BLaER1 treated with 17β-estradiol and CSF1 and Interleukin-3, amounts not matched to agents 10 nM and 100 nM (cell line): ENCODE data around the gene PPP1R12C.

Experiments used
- H3K27ac ChIP-seq, 11 experiments: shearing (Covaris generic); formaldehyde crosslinking; 2 replicates each; pipeline ENCODE4 v1.8.1; 2022
- H3K27me3 ChIP-seq, 11 experiments: shearing (Covaris generic); formaldehyde crosslinking; 2 replicates each; pipeline ENCODE4 v1.8.1; 2022
- H3K36me3 ChIP-seq, 11 experiments: shearing (Covaris generic); formaldehyde crosslinking; 2 replicates each; pipeline ENCODE4 v1.8.1; 2022
- H3K4me1 ChIP-seq, 10 experiments: shearing (Covaris generic); formaldehyde crosslinking; 2 replicates each; pipeline ENCODE4 v1.8.1; 2022
- H3K4me2 ChIP-seq, 11 experiments: shearing (Covaris generic); formaldehyde crosslinking; 2 replicates each; pipeline ENCODE4 v1.8.1; 2022
- H3K4me3 ChIP-seq, 10 experiments: shearing (Covaris generic); formaldehyde crosslinking; 2 replicates each; pipeline ENCODE4 v1.8.1; 2022
- H3K9ac ChIP-seq, 11 experiments: shearing (Covaris generic); formaldehyde crosslinking; 2 replicates each; pipeline ENCODE4 v1.8.1; 2022
- H3K9me3 ChIP-seq, 11 experiments: shearing (Covaris generic); formaldehyde crosslinking; replicated peaks in 1 of 11; 2 replicates each; pipeline ENCODE4 v1.8.1; 2022
- H4K20me1 ChIP-seq, 11 experiments: shearing (Covaris generic); formaldehyde crosslinking; 2 replicates each; pipeline ENCODE4 v1.8.1; 2022
- Cebpa-rat ChIP-seq, 11 experiments: shearing (Covaris generic); IDR thresholded peaks; 2 replicates each; pipeline ENCODE4 v1.8.1; 2022

PPP1R12C gene

GRCh38 chr19:55149078-55150003 lies 31.9 kb upstream of the PPP1R12C start, which contains the start of gene TNNT1:
Gene TNNT1, minus strand, starts transcription at chr19:55149206. Its CDS starts 2,049 bp downstream, at chr19:55147157.
- TF ChIP-seq Cebpa-rat (IDR thresholded peaks at IDR 0.05) = no peak
- H3K4me1 ChIP-seq = peaks cover 29 to 78% (median 68%) of the 10 kb centered on the region in 10 experiments
- H4K20me1 ChIP-seq = no peaks in the 10 kb centered on the region
- H3K4me2 ChIP-seq = peak within 1 kb of the TSS in 9 of 11 experiments; percentile 32 to 70 (median 53); a peak in 16 of 22 replicates
- H3K27me3 ChIP-seq = peaks cover 0 to 7% (median 0%) of the 10 kb centered on the region in 11 experiments; a peak in 2 of 22 replicates
- H3K27ac ChIP-seq = no peak within 1 kb of the TSS
- H3K4me3 ChIP-seq = no peak within 1 kb of the TSS
- H3K9me3 ChIP-seq = peaks cover 0 to 14% (median 9%) of the 10 kb centered on the region in 11 experiments; a peak in 19 of 22 replicates
- no peaks in the 10 kb centered on the region for H3K36me3 ChIP-seq
- 0 out of 22 replicates have a peak within 1 kb of the TSS, but pooled peaks of 1 of the 11 experiments have one; percentile 15 for H3K9ac ChIP-seq

- peaks cover 32 to 68% (median 52%) of the 10 kb centered on the region in 10 experiments for H3K4me1 ChIP-seq
- H3K36me3 ChIP-seq = peaks cover 0 to 10% (median 0%) of the 10 kb centered on the region in 11 experiments; a peak in 4 of 22 replicates
- H3K27me3 ChIP-seq = peaks cover 0 to 13% (median 8%) of the 10 kb centered on the region in 11 experiments; a peak in 8 of 22 replicates
- H3K27ac ChIP-seq = no peak overlapping the region
- H3K9me3 ChIP-seq = peaks cover 0 to 14% (median 9%) of the 10 kb centered on the region in 11 experiments; a peak in 19 of 22 replicates
- H3K9ac ChIP-seq = 0 out of 22 replicates have a peak overlapping the region, but pooled peaks of 1 of the 11 experiments have one; percentile 15
- no peak for TF ChIP-seq Cebpa-rat (IDR thresholded peaks at IDR 0.05)
- no peak overlapping the region for H3K4me3 ChIP-seq
- peak overlapping the region in 9 of 11 experiments; percentile 32 to 84 (median 56); a peak in 16 of 22 replicates for H3K4me2 ChIP-seq
- no peaks in the 10 kb centered on the region; a peak in 1 of 22 replicates for H4K20me1 ChIP-seq
Measured at GRCh38 chr19:55147545-55148251, 30.3 kb upstream of the PPP1R12C start.

GRCh38 chr19:55146705-55147273 lies 29.4 kb upstream of the PPP1R12C start:
- peak overlapping the region; percentile 42 to 71 (median 63); a peak in 19 of 22 replicates for H3K9ac ChIP-seq
- H3K4me2 ChIP-seq = peak overlapping the region; percentile 80 to 99 (median 89)
- peaks cover 0 to 14% (median 0%) of the 10 kb centered on the region in 11 experiments; a peak in 4 of 22 replicates for H3K36me3 ChIP-seq
- H3K27me3 ChIP-seq = peaks cover 0 to 17% (median 11%) of the 10 kb centered on the region in 11 experiments; a peak in 8 of 22 replicates
- H3K9me3 ChIP-seq = peaks cover 0 to 10% (median 4%) of the 10 kb centered on the region in 11 experiments; a peak in 19 of 22 replicates
- H3K27ac ChIP-seq = peak overlapping the region in 6 of 11 experiments; percentile 31 to 48 (median 40); a peak in 9 of 22 replicates
- peaks cover 0 to 1% (median 0%) of the 10 kb centered on the region in 11 experiments; a peak in 2 of 22 replicates for H4K20me1 ChIP-seq
- H3K4me3 ChIP-seq = peak overlapping the region; percentile 53 to 73 (median 62)
- TF ChIP-seq Cebpa-rat (IDR thresholded peaks at IDR 0.05) = no peak
- peaks cover 30 to 69% (median 44%) of the 10 kb centered on the region in 10 experiments for H3K4me1 ChIP-seq

GRCh38 chr19:55146078-55146704 lies 28.8 kb upstream of the PPP1R12C start:
- Histone ChIP-seq H3K9me3 (peaks cover 0 to 4% (median 0%) of the 10 kb centered on the region in 11 experiments; a peak in 1 of 22 replicates), H3K36me3 (peaks cover 0 to 18% (median 0%) of the 10 kb centered on the region in 11 experiments; a peak in 4 of 22 replicates), H3K9ac (peak overlapping the region; percentile 42 to 71 (median 64); a peak in 19 of 22 replicates), H3K27ac (peak overlapping the region in 5 of 11 experiments; percentile 17 to 48 (median 41); a peak in 2 of 22 replicates), H3K27me3 (peaks cover 0 to 17% (median 11%) of the 10 kb centered on the region in 11 experiments; a peak in 8 of 22 replicates), H3K4me3 (peak overlapping the region; percentile 53 to 73 (median 62)), H4K20me1 (peaks cover 0 to 7% (median 0%) of the 10 kb centered on the region in 11 experiments; a peak in 3 of 22 replicates), H3K4me1 (peaks cover 24 to 69% (median 44%) of the 10 kb centered on the region in 10 experiments), H3K4me2 (peak overlapping the region; percentile 80 to 99 (median 94))
- no peak for TF ChIP-seq Cebpa-rat (IDR thresholded peaks at IDR 0.05)

- H3K36me3 ChIP-seq = peaks cover 0 to 28% (median 0%) of the 10 kb centered on the region in 11 experiments; a peak in 9 of 22 replicates
- peaks cover 20 to 66% (median 44%) of the 10 kb centered on the region in 10 experiments for H3K4me1 ChIP-seq
- H3K9ac ChIP-seq = peak overlapping the region in 9 of 11 experiments; percentile 21 to 72 (median 57); a peak in 16 of 22 replicates
- peak overlapping the region in 8 of 10 experiments; percentile 47 to 73 (median 64); a peak in 17 of 20 replicates for H3K4me3 ChIP-seq
- peak overlapping the region in 10 of 11 experiments; percentile 10 to 74 (median 62); a peak in 16 of 22 replicates for H3K27ac ChIP-seq
- peaks cover 0 to 17% (median 0%) of the 10 kb centered on the region in 11 experiments; a peak in 3 of 22 replicates for H4K20me1 ChIP-seq
- TF ChIP-seq Cebpa-rat (IDR thresholded peaks at IDR 0.05) = no peak
- H3K27me3 ChIP-seq = peaks cover 0 to 17% (median 11%) of the 10 kb centered on the region in 11 experiments; a peak in 8 of 22 replicates
- no peaks in the 10 kb centered on the region for H3K9me3 ChIP-seq
- H3K4me2 ChIP-seq = peak overlapping the region; percentile 80 to 99 (median 94)
Measured at GRCh38 chr19:55145232-55145631, 27.8 kb upstream of the PPP1R12C start.

- Histone ChIP-seq H3K27me3 (peaks cover 0 to 17% (median 6%) of the 10 kb centered on the region in 11 experiments; a peak in 7 of 22 replicates), H4K20me1 (peaks cover 0 to 28% (median 0%) of the 10 kb centered on the region in 11 experiments; a peak in 4 of 22 replicates), H3K4me2 (peak overlapping the region in 10 of 11 experiments; percentile 13 to 38 (median 26); a peak in 14 of 22 replicates), H3K9me3 (no peaks in the 10 kb centered on the region), H3K4me3 (no peak overlapping the region), H3K4me1 (peaks cover 16 to 49% (median 27%) of the 10 kb centered on the region in 10 experiments), H3K27ac (no peak overlapping the region), H3K9ac (no peak overlapping the region), H3K36me3 (peaks cover 0 to 63% (median 4%) of the 10 kb centered on the region in 11 experiments; a peak in 9 of 22 replicates)
- no peak for TF ChIP-seq Cebpa-rat (IDR thresholded peaks at IDR 0.05)
Measured at GRCh38 chr19:55141696-55142095, 24.3 kb upstream of the PPP1R12C start.

GRCh38 chr19:55137915-55138314 lies 20.5 kb upstream of the PPP1R12C start:
- Histone ChIP-seq H3K27ac (no peak overlapping the region), H4K20me1 (peaks cover 0 to 45% (median 0%) of the 10 kb centered on the region in 11 experiments; a peak in 4 of 22 replicates), H3K4me1 (peaks cover 32 to 62% (median 44%) of the 10 kb centered on the region in 10 experiments), H3K4me3 (no peak overlapping the region), H3K4me2 (0 out of 22 replicates have a peak overlapping the region, but pooled peaks of 1 of the 11 experiments have one; percentile 1), H3K9me3 (no peaks in the 10 kb centered on the region), H3K36me3 (peaks cover 0 to 67% (median 12%) of the 10 kb centered on the region in 11 experiments; a peak in 10 of 22 replicates), H3K27me3 (peaks cover 0 to 8% (median 0%) of the 10 kb centered on the region in 11 experiments; a peak in 6 of 22 replicates), H3K9ac (0 out of 22 replicates have a peak overlapping the region, but pooled peaks of 1 of the 11 experiments have one; percentile 17)
- no peak for TF ChIP-seq Cebpa-rat (IDR thresholded peaks at IDR 0.05)
